SK-N-SH (cell line): ENCODE data around the gene SLC25A33.
"Not testable (repeated sequence)": the region's sequence is repeated elsewhere in the genome, so short reads cannot be mapped to it uniquely, and the experiment has no call there.

Experiments
- NRF1 ChIP-seq: IDR thresholded peaks from 2 replicates; pipeline ENCODE4 v1.6.1; 2012; ENCODE audit warnings: low read depth, mild to moderate bottlenecking, low read length
- RAD21 ChIP-seq: IDR thresholded peaks from 2 replicates; pipeline ENCODE4 v1.6.1; 2012; ENCODE audit warnings: mild to moderate bottlenecking, low read length
- RCOR1 ChIP-seq: fragments of 150-350 bp; IDR thresholded peaks from 2 replicates; pipeline ENCODE4 v1.6.1; 2017; ENCODE audit warnings: antibody characterized with exemption, low read length
- REST ChIP-seq: IDR thresholded peaks from 2 replicates; pipeline ENCODE4 v1.6.1; 2012; ENCODE audit warnings: mild to moderate bottlenecking, low read depth, low read length, moderate library complexity
- RFX5 ChIP-seq: IDR thresholded peaks from 2 replicates; pipeline ENCODE4 v1.6.1; 2012; ENCODE audit warnings: mild to moderate bottlenecking, improper control_type of control experiment, low read length
- SIN3A ChIP-seq: IDR thresholded peaks from 2 replicates; pipeline ENCODE4 v1.6.1; 2012; ENCODE audit warnings: low read depth, mild to moderate bottlenecking, low read length, moderate library complexity, borderline replicate concordance
- SMC3 ChIP-seq: IDR thresholded peaks from 2 replicates; pipeline ENCODE4 v1.6.1; 2012; ENCODE audit warnings: low read depth, low read length, improper control_type of control experiment
- TF ChIP-seq, protein P1 (sequence below): fragments of 200-600 bp; sonication (generic); IDR thresholded peaks from 2 replicates; pipeline ENCODE4 v1.6.1; 2017; ENCODE audit warnings: antibody characterized with exemption, mild to moderate bottlenecking, moderate library complexity

- TF ChIP-seq NRF1, RCOR1, REST, SIN3A, RFX5, SMC3, RAD21: not testable (repeated sequence)
- TF ChIP-seq, protein P1, sequence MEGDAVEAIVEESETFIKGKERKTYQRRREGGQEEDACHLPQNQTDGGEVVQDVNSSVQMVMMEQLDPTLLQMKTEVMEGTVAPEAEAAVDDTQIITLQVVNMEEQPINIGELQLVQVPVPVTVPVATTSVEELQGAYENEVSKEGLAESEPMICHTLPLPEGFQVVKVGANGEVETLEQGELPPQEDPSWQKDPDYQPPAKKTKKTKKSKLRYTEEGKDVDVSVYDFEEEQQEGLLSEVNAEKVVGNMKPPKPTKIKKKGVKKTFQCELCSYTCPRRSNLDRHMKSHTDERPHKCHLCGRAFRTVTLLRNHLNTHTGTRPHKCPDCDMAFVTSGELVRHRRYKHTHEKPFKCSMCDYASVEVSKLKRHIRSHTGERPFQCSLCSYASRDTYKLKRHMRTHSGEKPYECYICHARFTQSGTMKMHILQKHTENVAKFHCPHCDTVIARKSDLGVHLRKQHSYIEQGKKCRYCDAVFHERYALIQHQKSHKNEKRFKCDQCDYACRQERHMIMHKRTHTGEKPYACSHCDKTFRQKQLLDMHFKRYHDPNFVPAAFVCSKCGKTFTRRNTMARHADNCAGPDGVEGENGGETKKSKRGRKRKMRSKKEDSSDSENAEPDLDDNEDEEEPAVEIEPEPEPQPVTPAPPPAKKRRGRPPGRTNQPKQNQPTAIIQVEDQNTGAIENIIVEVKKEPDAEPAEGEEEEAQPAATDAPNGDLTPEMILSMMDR, result not testable (repeated sequence)
Measured at GRCh38 chr1:9570886-9571529, 31.7 kb downstream of the SLC25A33 start.
